ENCODE measurements around the gene EDC4. TPM values are rescaled to one million over a fixed set of nuclear protein-coding genes. Genes with fewer than 3 reads are reported as not detected.
A peak's percentile ranks its signal among the peaks of the same experiment; 100 is the strongest.

The EDC4 gene
- polyA plus RNA-seq, 2 of the 4 experiments (the other 2 are of a cell fraction) = 21.0 to 54.9 TPM

DNA sequence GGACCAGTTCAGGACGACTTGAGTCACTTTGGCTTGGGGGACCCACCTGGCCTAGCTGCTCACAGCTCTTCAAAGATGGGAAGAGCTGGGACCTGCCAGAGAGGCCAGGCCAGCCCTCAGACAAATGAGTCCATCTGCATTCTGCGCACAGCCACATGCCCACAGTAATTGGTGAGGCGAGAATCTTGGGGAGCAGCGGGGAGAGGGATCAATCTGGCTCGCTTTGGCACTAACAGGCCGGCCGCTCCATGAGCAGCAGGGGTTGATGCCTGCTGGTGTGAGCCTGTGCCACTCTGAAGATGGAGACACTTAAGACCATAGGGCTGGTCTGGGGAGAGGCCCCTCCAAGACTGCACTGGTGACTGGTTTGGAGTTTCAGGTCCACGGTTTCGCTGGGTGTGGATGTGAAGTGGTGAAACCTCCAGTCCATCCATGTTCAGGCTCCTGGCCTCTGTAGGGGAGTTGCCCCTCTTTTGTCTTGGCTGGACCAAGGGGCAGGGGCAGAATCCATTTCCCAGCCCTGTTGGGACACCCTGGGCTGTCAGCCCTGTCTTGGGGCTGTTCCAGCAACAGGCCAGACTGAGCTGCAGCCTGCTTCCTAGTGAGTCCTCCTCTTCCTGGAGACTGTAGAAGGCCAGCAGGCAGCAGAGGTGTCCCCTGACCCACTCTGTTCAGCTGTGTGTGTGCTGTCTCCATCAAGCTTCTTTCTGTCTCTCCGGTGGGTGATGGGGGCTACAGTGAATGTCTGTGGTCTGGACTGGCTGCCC lies 51.5 kb downstream of the EDC4 start:
- no peaks in the 10 kb centered on the region for H3K4me1 ChIP-seq
- H3K4me2 ChIP-seq = no peak overlapping the region
- no peak overlapping the region for H3K27ac ChIP-seq
- FAIRE-seq (no peak), ATAC-seq (no peak), DNase-seq (ENCODE audit: low read depth in 1 of 2, low spot score in 1 of 2) (no peak)
- H3K4me3 ChIP-seq = no peak overlapping the region
- WGBS (ENCODE audit: missing lambda C conversion rate) = 95% methylated on average over 10 of the region's 10 CpGs
- no peaks in the 10 kb centered on the region for H3K9me3 ChIP-seq
- TF ChIP-seq FOXS1 (CRISPR knock-in tag; IDR thresholded peaks at IDR 0.05) (no peak), RAD21 (conservative IDR thresholded peaks at IDR 0.05 in 1 of 2, IDR thresholded peaks at IDR 0.05 in 1 of 2) (no peak), CHD4 (IDR thresholded peaks at IDR 0.05; ENCODE audit: borderline replicate concordance) (no peak), MAZ (IDR thresholded peaks at IDR 0.05; ENCODE audit: borderline replicate concordance, low read depth, low read length) (no peak), CBX8 (IDR thresholded peaks at IDR 0.05) (no peak), ELK1 (IDR thresholded peaks at IDR 0.05; ENCODE audit: low read depth, low read length) (no peak), ESRRA (IDR thresholded peaks at IDR 0.05; ENCODE audit: borderline replicate concordance, low read length) (no peak), POLR2AphosphoS2 (conservative IDR thresholded peaks at IDR 0.05; ENCODE audit: low read length) (no peak), BHLHE40 (IDR thresholded peaks at IDR 0.05; ENCODE audit: low read depth, low read length) (no peak), CHD2 (IDR thresholded peaks at IDR 0.05; ENCODE audit: low read length, partially characterized antibody) (no peak), HOXB5 (CRISPR knock-in tag; IDR thresholded peaks at IDR 0.05) (no peak), HDAC2 (IDR thresholded peaks at IDR 0.05) (no peak), NR3C1 (IDR thresholded peaks at IDR 0.05) (no peak), ZC3H11A (IDR thresholded peaks at IDR 0.05) (no peak)
- TF ChIP-seq, protein P1, sequence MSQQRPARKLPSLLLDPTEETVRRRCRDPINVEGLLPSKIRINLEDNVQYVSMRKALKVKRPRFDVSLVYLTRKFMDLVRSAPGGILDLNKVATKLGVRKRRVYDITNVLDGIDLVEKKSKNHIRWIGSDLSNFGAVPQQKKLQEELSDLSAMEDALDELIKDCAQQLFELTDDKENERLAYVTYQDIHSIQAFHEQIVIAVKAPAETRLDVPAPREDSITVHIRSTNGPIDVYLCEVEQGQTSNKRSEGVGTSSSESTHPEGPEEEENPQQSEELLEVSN (IDR thresholded peaks at IDR 0.05; ENCODE audit: borderline replicate concordance, low read depth) = no peak
- TF ChIP-seq, protein P2, sequence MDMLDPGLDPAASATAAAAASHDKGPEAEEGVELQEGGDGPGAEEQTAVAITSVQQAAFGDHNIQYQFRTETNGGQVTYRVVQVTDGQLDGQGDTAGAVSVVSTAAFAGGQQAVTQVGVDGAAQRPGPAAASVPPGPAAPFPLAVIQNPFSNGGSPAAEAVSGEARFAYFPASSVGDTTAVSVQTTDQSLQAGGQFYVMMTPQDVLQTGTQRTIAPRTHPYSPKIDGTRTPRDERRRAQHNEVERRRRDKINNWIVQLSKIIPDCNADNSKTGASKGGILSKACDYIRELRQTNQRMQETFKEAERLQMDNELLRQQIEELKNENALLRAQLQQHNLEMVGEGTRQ (IDR thresholded peaks at IDR 0.05) = no peak
- CTCF ChIA-PET = interaction anchor here (0.6 to 22.2 kb wide), 8 partner anchors 9 to 559 kb away, joined by 3 to 370 read pairs (median 7); partner anchors contain the start of genes EDC4 and NRN1L
- POLR2A ChIA-PET = no interaction called here

- H3K9me3 ChIP-seq = no peaks in the 10 kb centered on the region
- no peaks in the 10 kb centered on the region for H3K4me1 ChIP-seq
- FAIRE-seq = no peak
- 66% methylated on average over 11 of the region's 13 CpGs for WGBS (ENCODE audit: missing lambda C conversion rate)
- H3K4me2 ChIP-seq = no peak overlapping the region
- no peak overlapping the region for H3K4me3 ChIP-seq
- TF ChIP-seq HEYL (CRISPR knock-in tag; IDR thresholded peaks at IDR 0.05) (no peak), REST (IDR thresholded peaks at IDR 0.05) (no peak), RARB (CRISPR knock-in tag; IDR thresholded peaks at IDR 0.05) (no peak), HOXB5 (CRISPR knock-in tag; IDR thresholded peaks at IDR 0.05) (no peak), FOSB (CRISPR knock-in tag; IDR thresholded peaks at IDR 0.05) (no peak), EHMT2 (IDR thresholded peaks at IDR 0.05; ENCODE audit: low read depth) (no peak), ZC3H11A (IDR thresholded peaks at IDR 0.05) (no peak), ZFP36 (IDR thresholded peaks at IDR 0.05; ENCODE audit: borderline replicate concordance, partially characterized antibody) (no peak)
- TF ChIP-seq, protein P3, sequence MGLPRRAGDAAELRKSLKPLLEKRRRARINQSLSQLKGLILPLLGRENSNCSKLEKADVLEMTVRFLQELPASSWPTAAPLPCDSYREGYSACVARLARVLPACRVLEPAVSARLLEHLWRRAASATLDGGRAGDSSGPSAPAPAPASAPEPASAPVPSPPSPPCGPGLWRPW (IDR thresholded peaks at IDR 0.05) = no peak
- no peak overlapping the region for H3K27ac ChIP-seq
- CTCF ChIA-PET = interaction anchor here (0.6 to 22.2 kb wide), 9 partner anchors 8 to 404 kb away, joined by 3 to 370 read pairs (median 3); partner anchors contain the start of genes EDC4 and NRN1L
- peak; percentile 59 to 68; a peak in 5 of 6 replicates for ATAC-seq
- POLR2A ChIA-PET = no interaction called here
- DNase-seq (ENCODE audit: low read depth in 1 of 2, low spot score in 1 of 2) = no peak
These were observed 53.4 kb downstream of the EDC4 start for GRCh38 chr16:67926181-67926750.

Data from A549 (cell line).